ENCODE data around the gene LPCAT3.
A peak's percentile ranks its signal among the peaks of the same experiment; 100 is the strongest.

Gene LPCAT3

DNA sequence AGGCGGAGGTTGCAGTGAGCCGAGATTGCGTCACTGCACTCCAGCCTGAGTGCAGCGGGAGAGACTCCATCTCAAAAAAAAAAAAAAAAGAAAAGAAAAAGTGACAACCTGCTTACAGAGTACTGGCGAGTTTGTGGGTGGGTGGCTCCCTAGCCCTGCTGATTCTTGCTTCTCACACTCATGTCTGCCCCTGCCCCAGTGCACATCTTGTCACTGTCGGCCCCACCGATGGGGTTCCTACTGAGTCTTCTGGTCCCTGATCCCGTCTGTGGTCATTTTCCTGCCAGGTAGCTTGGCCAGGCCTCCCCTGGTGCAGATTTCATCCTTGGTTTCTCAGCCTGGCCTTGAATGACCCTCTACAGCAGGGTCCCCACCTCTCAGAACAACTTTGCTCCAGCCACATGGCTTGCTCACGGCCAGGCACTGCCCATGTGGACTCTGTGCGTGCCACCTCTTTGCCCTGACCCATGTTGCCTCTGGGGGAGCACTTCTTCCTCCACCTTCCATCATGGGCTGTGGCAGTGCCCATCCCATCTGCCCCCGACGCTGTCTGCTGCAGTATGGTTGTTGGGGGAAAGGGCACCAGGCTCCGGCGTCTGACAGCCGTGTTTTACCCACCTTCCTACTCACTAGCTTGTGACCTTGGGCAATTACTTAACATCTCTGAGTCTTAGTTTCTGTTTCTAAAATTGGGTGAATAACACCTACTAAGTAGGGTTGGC lies 69.2 kb downstream of the LPCAT3 start:
- TF ChIP-seq CTCF (IDR thresholded peaks at IDR 0.05; ENCODE audit: insufficient read depth, low read length) (peak; percentile 31), POLR2AphosphoS5 (IDR thresholded peaks at IDR 0.05; ENCODE audit: low read depth) (no peak)
- TF ChIP-seq, protein P1, sequence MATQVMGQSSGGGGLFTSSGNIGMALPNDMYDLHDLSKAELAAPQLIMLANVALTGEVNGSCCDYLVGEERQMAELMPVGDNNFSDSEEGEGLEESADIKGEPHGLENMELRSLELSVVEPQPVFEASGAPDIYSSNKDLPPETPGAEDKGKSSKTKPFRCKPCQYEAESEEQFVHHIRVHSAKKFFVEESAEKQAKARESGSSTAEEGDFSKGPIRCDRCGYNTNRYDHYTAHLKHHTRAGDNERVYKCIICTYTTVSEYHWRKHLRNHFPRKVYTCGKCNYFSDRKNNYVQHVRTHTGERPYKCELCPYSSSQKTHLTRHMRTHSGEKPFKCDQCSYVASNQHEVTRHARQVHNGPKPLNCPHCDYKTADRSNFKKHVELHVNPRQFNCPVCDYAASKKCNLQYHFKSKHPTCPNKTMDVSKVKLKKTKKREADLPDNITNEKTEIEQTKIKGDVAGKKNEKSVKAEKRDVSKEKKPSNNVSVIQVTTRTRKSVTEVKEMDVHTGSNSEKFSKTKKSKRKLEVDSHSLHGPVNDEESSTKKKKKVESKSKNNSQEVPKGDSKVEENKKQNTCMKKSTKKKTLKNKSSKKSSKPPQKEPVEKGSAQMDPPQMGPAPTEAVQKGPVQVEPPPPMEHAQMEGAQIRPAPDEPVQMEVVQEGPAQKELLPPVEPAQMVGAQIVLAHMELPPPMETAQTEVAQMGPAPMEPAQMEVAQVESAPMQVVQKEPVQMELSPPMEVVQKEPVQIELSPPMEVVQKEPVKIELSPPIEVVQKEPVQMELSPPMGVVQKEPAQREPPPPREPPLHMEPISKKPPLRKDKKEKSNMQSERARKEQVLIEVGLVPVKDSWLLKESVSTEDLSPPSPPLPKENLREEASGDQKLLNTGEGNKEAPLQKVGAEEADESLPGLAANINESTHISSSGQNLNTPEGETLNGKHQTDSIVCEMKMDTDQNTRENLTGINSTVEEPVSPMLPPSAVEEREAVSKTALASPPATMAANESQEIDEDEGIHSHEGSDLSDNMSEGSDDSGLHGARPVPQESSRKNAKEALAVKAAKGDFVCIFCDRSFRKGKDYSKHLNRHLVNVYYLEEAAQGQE (IDR thresholded peaks at IDR 0.05; ENCODE audit: insufficient replicate concordance, low read depth), result no peak
- no peak overlapping the region for H3K4me3 ChIP-seq (replicated peaks; ENCODE audit: insufficient read depth, low read length)
- DNase-seq (ENCODE audit: low read depth in 1 of 2, low spot score in 1 of 2), result no peak
- H3K27me3 ChIP-seq (ENCODE audit: insufficient read depth, poor library complexity, severe bottlenecking), result no peaks in the 10 kb centered on the region
- H3K27ac ChIP-seq (replicated peaks), result peak overlapping the region; percentile 45

- Histone ChIP-seq H3K4me3 (replicated peaks; ENCODE audit: insufficient read depth, low read length) (no peak overlapping the region), H3K27ac (replicated peaks) (no peak overlapping the region), H3K27me3 (ENCODE audit: insufficient read depth, poor library complexity, severe bottlenecking) (no peaks in the 10 kb centered on the region)
- TF ChIP-seq GABPA (IDR thresholded peaks at IDR 0.05; ENCODE audit: low read depth), result no peak
- TF ChIP-seq, protein P1 (IDR thresholded peaks at IDR 0.05; ENCODE audit: insufficient replicate concordance, low read depth), result no peak
- TF ChIP-seq SPI1 (IDR thresholded peaks at IDR 0.05; ENCODE audit: borderline replicate concordance, low read depth), result no peak
- no peak for TF ChIP-seq CTCF (IDR thresholded peaks at IDR 0.05; ENCODE audit: insufficient read depth, low read length)
- no peak for TF ChIP-seq POLR2AphosphoS5 (IDR thresholded peaks at IDR 0.05; ENCODE audit: low read depth)
- DNase-seq (ENCODE audit: low read depth in 1 of 2, low spot score in 1 of 2), result no peak
Measured at GRCh38 chr12:6947615-6948014, 70.7 kb downstream of the LPCAT3 start.

GRCh38 chr12:6946920-6947374 lies 71.3 kb downstream of the LPCAT3 start:
- TF ChIP-seq SPI1 (IDR thresholded peaks at IDR 0.05; ENCODE audit: borderline replicate concordance, low read depth) (no peak), POLR2AphosphoS5 (IDR thresholded peaks at IDR 0.05; ENCODE audit: low read depth) (no peak), CTCF (IDR thresholded peaks at IDR 0.05; ENCODE audit: insufficient read depth, low read length) (no peak), GABPA (IDR thresholded peaks at IDR 0.05; ENCODE audit: low read depth) (no peak)
- TF ChIP-seq, protein P1 (IDR thresholded peaks at IDR 0.05; ENCODE audit: insufficient replicate concordance, low read depth), result no peak
- DNase-seq (ENCODE audit: low read depth in 1 of 2, low spot score in 1 of 2), result no peak
- peak overlapping the region; percentile 64 for H3K27ac ChIP-seq (replicated peaks)
- peak overlapping the region; percentile 32 for H3K4me3 ChIP-seq (replicated peaks; ENCODE audit: insufficient read depth, low read length)
- no peaks in the 10 kb centered on the region for H3K27me3 ChIP-seq (ENCODE audit: insufficient read depth, poor library complexity, severe bottlenecking)

All from HL-60 (cell line).